ENCODE measurements around the gene IBA57.

IBA57 gene

DNA sequence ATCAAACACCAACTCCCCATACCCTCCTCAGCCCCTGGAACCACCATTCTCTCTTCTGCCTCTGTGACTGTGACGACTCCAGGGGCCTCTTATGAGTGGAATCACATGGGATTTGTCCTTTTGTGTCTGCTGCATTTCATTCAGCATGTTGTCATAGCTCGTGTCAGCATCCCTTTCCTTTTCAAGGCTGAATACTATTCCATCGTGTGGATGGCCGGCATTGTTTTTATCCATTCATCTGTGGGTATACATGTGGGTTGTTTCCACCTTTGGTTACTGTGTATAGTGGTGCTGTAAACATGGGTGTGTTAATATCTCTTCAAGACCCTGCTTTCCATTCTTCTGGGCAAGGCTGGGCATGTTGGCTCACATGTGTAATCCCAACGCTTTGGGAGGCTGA is 25.2 kb downstream of the IBA57 start:
- DNase-seq (ENCODE audit: low read depth, low spot score): no peak

DNA sequence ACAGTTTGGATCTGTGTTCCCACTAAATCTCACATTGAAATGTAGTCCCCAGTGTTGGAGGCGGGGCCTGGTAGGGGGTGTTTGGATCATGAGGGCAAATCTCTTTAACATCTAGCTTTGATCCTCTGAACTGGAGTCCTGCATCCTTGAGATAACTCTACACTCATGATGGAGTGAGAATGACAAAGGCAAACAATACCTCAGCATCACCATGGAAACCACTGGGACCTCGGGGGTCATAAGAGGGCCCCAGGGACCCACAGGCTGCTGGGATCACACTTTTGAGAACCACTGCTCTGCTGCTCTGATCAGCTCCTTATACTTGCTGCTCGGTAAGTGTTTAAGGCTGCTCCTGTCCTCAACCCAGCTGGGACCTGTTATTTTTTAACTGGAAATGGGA is 28.8 kb downstream of the IBA57 start:
- no peak for DNase-seq (ENCODE audit: low read depth, low spot score)

DNA sequence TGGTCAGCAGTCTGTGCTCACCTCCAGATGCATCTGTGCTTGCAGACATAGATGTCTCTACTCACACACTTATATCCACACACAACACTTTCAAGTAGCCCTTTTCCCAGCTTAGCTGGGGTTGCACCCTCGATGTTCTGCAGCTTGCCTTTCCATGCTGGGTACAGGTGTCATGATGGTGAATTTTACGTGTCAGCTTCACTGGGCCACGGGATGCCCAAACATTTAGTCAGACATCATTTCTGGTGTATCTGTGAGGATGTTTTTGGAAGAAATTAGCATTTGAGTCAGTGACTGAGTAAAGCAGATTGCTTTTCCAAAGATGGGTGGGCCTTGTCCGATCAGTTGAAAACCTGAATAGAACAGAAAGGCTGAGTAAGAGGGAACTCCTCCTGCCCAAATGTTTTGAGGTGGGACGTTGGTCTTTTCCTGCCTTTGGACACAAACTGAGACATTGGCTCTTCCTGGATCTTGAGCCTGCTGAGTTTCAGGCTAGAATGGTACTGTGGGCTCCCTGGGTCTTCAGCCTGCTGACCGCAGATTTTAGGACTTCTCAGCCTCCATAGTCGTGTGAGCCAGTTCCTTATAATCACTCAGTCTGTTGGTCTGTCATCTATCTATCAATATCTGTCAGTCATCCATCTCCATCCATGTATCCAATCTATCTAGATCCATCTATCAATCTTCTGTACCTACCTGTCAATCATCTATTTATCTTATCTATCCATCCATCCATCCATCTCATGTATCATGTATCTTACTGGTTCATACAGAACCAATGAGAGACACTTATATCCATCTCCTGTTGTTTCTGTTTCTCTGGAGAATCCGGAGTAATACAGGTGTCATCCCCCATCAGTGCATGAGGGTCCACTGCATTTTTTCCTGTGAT is 29.6 kb downstream of the IBA57 start:
- DNase-seq (ENCODE audit: low read depth, low spot score): no peak

DNA sequence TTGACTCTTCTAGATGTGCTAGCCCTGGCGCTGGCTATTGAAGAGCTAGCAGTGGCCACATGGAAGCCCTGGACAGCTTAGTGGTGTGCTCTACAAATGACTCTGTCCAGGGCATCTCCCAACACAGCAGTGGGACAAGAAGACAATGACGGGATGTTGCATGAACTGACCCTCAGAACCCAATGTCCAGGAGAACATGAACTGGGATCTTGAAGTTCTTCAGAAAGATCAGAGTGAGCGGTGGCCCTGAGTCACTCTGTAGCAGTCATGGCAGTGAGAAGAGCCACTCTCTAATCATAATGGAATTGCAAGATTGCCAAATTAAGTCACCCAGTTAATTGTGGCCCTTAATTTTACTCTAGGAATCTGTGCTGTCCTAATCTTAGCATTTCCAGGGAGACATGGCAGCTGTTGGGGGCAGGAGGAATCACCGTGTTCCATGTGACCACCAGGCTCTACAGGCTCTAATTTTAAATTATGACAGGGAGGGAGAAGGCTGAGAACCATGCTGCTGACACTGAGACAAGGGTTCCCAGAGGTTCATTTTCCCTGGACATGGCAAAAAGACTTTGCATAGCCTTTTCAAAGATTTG is 32.0 kb downstream of the IBA57 start:
- DNase-seq (ENCODE audit: low read depth, low spot score): no peak

DNA sequence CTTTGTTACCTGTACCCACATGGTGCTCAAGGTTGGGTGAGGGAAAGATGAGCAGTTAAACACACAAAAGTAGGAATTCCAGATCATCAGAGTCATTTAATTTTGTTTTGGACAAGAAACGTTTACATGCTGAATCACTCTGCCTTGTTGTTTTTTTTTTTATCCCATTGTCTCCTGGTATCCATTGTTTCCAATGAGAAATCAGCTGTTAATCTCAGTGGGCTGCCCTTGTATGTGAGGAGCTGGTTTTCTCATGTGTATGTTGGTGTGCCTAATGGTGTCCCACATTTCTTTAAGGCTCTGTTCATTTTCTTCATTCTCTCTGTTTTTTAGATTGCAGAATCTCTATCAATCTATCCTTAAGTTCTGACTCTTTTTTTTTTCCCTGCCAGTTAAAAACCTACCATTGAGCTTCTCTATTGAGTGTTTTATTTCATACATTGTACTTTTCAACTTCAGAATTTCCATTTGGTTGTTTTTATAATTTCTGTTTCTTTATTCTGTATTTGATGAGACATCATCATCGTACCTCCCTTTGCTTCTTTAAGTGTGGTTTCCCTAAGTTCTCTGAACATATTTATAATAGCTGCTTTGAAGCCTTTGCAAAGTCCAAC is 33.5 kb downstream of the IBA57 start:
- no peak for DNase-seq (ENCODE audit: low read depth, low spot score)

DNA sequence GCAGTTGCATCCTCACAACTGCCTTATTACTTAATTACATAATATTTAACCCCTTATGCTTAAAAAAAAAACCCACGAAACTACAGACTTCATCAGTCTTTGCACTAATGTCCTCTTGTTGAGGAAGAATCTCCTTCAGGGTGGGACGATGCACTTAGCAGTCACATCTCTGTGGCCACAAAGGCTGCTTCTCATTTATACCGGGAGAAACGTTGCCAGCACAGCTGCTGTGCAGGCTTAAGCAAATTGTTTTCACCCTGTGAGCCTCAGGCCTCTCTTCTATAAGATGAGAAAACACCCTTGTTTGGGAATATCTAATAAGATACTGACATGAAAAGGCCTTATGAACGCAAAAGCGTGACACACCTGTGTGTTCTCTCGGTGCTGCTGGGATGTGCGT is 39.4 kb downstream of the IBA57 start:
- no peak for DNase-seq (ENCODE audit: low read depth, low spot score)

DNA sequence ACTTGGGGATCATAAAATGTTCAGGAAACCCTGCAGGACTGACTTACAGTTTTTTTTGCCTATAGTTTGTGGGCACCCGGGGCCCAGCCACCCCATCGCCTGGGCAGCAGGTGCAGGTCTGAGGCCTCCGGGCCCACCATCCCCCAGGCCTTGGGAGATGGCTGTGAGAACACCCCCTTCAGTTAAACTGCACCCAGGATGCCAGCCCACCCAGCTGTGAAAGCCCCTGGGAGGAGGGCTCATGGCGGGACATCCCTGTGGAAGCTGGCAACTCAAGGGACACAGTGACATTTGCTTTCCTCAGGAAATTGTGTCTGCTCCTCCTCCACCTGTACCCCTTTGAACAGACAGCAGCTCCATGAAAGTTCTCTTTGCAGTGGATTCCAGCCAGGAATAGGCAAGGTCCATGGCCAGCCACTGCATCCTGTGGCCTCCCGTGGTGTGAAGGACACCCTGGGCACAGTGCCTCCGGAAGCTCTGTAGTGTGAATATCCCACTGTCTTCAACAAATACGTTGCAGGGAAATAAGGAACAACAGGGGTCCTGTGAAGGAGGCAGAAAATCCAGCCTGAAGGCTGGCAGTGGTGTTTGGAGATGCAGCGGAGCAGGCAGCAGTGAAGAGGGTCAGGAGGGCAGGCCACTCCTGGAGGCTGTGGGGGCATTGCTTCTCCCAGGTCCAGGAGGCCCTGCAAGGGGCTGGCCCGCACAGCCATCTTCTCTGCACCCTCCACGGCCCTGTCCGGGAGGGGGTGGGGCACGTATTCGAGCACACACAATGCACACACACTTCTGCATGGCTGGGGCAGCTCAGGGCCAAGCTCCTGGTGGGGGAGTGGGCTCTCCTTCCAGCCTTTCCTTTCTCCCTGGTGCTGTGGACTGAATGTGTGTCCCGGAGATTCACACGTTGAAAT is 40.2 kb downstream of the IBA57 start:
- no peak for DNase-seq (ENCODE audit: low read depth, low spot score)

DNA sequence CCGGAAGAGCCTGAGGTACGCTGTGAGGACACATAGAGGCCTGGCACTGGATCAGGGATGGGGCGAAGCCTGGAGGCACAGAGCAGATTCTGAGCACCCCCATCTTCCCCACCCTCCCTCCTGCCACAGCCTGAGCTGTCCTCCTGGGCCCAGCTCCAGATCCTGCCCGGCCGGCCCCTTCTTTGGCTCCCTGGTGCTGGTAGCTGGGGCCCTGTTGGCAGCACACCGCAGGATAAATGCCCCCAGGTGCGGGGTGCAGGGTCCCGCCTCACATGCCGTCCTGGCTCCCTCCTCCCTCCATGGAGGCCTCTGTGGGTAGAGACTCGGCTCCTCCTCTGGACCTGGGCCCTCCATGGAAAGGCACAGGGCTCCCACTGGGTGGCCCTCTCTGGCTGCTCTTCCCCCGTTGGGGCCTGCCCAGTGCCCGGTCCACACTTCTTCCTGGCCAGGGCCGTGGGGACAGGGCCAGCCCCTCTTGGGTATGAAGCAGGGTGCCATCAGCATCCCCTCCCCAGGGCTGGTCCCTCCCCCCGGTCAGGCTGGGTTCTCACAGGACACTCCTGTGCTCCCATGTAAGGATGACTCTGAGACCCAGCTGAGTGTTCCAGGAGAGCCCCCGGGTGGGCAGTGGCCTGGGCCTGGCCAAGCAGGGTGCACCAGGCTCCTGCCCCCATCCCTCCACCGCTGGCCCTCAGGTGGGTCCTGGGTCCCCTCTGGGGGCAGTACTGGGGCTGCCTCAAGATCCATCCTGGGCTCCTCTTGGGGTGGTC is 41.2 kb downstream of the IBA57 start:
- no peak for DNase-seq (ENCODE audit: low read depth, low spot score)

DNA sequence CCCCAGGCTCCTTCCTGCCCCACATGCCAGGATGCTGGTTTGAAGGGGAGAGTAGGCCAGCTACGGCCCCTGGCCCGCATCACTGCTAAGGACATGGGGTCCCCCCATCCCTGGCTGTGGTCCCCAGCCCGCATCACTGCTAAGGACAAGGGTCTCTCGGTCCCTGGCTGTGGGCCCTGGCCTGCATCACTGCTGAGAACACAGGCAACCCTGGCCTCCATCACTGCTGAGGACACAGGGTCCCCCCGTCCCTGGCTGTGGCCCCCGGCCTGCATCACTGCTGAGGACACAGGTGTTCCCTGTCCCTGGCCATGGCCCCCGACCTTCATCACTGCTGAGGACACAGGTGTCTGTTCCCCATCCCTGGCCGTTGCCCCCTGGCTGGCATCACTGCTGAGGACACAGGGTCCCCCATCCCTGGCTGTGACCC is 41.8 kb downstream of the IBA57 start:
- DNase-seq (ENCODE audit: low read depth, low spot score): no peak

DNA sequence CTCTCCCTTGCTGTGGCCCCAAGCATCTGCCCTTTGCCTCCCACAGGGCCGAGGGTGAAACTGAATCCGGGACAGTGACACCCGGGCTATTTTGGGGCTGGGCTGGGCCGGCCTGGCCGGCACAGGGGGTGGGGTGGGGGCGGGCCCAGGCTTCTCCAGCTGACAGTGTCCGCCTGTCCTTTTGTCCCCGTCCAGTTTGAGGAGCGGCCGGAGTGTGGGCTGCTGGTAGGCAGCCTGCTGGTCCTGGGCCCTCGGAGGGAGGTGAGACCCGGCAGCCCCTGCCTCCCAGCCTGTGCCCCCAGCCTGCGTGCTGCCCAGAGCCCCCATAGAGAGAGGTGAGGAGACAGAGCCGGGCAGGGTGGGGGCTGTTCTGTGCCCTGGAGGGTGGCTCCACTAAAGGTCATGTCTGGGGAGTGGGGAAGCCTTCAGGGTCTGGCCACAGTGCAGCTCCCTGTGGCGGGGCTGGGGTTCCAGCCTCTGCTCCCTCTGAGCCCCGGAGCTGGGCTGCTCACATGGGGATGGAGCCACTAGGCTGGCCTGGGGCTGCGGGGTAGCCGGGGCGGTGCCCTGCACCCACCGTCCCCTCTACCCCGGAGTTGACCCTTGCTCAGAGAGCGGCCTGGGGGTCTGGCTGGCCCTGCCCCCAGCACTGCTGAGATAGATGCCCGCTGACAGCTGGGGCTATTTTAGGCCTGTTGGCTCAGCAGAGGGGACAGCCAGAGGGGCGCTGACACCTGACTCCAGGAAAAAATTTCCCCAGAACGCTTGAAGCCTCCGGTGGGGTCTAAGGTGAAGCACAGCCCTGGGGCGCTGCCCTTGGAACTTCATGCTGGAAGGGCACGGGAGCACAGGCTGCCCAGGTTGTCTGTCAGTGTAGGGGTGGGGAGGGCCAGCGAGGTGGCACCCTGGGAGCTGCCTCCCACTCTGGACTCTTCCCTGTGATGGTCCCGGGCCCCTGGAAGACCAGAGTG is 42.5 kb downstream of the IBA57 start, which contains the start of gene OBSCN:
TSS of gene OBSCN (plus strand) at position 194 of the 971 bp plus-strand sequence. CDS start 3,740 bp downstream, outside the sequence.
- no peak for DNase-seq (ENCODE audit: low read depth, low spot score)

DNA sequence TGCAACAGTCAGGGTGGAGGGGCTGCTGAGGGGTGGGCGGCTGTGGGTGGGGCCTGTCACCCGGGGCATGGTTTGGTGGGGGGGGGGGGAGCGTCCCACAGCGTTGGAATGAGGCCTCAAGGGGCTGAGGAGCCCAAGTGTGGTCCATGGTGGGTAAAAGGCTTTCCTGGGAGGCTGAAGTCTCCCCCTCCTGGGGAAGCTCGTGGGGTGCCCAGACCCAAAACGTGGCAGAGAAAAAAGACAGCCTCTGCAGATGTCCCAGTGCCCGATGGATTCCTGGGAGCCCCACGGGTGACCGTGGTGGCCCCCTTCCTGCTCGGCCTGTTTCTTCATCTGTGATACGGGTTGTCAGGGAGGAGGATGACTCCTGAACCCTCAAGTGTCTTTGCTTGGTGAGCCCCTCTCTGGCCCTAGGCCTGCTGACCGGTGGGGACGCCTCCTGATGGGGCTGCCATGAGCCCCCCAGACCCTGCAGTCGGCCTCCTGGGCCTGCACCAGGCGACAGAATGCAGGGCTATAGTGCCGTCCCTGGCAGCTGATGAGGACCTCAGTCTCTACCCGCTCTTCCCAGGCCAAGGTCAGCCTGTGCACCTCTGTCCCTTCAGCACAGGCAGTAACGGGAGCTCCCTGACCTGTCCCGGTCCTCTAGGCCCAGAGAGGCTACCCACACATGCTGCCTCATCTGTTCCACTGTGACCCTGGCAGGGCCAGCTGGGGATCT is 43.4 kb downstream of the IBA57 start:
- no peak for DNase-seq (ENCODE audit: low read depth, low spot score)

DNA sequence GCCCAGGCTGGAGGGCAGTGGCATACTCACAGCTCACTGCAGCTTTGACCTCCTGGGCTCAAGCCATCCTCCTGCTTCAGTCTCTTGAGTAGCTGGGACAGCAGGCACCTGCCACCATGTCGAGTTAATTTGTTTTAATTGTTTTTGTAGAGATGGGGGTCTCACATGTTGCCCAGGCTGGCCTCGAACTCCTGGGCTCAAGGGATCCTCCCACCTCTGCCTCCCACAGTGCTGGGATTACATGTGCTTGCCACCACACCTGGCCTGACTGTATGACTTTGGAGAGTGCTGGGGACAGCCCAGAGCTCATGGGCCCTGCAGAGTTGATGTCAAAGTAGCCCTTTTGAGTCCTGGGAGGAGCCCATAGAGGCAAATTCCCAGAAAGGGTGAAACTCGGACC is 44.1 kb downstream of the IBA57 start:
- DNase-seq (ENCODE audit: low read depth, low spot score): no peak

DNA sequence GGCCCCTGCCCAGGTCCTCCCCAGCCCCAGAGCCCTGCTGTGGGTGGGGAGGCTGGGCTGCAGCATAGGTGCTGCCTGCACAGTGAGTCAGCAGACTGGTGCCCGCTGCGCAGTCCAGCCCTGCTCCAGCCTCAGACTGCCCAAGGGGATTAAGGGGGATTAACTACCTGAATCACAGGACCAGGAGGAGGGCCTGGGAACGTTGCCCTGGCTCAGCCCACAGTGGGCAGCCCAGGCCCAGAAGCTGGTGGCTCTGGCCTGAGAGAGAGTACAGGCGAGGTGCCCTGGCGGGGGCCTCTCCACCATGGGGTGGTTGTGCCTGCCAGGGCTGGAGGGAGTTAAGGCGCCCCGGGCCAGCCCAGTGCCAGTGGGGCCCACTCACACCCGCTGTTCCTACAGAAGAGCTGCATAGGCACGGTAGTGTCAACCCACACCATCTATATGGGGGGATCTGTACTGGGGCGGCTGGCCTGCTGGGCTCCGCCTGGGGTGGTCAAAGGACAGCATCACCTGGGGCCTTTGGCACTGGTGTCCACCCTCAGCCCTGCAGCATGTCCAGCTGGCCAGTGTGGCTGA is 44.6 kb downstream of the IBA57 start:
- DNase-seq (ENCODE audit: low read depth, low spot score): no peak

DNA sequence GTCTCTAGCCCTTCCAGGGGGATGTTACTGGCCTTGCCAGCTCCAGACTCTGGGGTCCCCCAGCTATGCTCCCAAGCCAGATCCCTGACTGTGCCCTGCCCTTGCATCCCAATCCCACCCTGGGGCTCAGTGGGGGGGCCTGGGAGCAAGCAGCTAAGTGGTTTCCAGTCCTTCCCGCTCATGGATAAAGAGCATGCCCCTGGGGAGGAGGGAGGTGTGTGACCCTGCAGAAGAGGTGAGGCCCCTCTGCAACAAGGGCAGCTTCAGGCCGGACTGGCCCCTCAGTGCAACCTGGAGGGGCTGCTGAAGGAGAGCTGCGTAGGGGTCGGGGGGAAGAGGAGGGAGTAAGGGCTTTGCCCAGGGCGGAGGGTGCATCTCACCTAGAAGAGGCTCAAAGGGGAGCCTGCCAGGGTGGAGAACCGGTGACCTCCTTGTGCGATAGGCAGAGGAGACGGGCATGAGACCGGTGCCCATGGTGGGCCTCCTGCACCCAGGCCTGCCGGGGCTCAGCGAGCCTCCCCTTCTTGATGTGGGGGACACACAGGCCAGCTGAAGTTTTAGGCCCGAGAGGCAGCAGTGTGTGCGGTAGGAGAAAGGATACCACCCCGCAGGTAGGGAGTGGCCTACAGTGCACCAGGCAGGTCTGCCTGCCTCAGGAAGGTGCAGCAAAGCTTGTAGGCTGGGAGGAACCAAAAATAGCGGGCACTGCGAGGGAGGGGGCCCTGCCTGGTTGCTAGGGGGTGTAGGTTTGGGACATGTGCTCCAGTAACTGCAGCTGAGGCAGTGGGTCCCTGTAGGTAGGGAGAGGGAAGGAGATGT is 45.3 kb downstream of the IBA57 start:
- no peak for DNase-seq (ENCODE audit: low read depth, low spot score)

DNA sequence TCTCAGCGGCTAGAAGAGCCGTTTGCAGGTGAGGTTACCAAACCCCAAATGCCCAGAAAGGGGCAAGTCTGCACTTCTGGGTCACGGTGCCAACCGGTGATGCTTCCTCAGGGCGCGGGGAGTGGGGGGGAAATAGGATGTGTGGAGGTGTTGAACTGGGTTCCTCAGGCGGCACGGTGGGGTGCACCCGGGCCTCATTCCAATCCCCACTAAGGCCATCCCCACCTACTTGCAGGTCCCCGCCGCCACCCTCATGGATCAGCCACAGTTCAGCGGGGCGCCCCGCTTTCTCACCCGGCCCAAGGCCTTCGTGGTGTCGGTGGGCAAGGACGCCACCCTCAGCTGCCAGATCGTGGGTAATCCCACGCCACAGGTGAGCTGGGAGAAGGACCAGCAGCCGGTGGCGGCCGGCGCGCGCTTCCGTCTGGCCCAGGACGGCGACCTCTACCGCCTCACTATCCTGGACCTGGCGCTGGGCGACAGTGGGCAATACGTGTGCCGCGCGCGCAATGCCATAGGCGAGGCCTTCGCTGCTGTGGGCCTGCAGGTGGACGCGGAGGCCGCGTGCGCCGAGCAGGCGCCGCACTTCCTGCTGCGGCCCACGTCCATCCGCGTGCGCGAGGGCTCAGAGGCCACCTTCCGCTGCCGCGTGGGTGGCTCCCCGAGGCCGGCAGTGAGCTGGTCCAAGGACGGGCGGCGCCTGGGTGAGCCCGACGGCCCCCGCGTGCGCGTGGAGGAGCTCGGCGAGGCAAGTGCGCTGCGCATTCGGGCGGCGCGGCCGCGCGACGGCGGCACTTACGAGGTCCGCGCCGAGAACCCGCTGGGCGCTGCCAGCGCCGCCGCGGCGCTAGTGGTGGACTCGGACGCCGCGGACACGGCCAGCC is 46.2 kb downstream of the IBA57 start:
- no peak for DNase-seq (ENCODE audit: low read depth, low spot score)

DNA sequence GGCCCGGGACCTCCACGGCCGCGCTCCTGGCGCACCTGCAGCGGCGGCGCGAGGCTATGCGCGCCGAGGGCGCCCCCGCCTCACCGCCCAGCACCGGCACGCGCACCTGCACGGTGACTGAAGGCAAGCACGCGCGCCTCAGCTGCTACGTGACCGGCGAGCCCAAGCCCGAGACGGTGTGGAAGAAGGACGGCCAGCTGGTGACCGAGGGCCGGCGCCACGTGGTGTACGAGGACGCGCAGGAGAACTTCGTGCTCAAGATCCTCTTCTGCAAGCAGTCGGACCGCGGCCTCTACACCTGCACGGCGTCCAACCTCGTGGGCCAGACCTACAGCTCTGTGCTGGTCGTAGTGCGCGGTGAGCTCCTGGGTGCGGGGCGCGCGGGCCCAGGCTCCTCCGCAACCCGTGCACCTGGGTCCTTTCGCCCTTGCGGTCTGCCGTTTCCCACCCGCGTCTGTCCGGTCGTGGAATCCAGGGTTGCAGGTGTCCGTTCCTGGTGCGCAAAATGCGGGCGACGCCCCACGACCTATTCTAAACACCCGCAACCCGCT is 46.9 kb downstream of the IBA57 start:
- peak; percentile 9 for DNase-seq (ENCODE audit: low read depth, low spot score)
